DMS79 (cell line): Measurements from ENCODE around the gene PIEZO2.
"Not testable (repeated sequence)": the region's sequence is repeated elsewhere in the genome, so short reads cannot be mapped to it uniquely, and the experiment has no call there.

Source experiments
- DNase-seq: peaks from one replicate; lab custom pipeline; 2025; lab: John Stamatoyannopoulos, UW

Gene PIEZO2

DNA sequence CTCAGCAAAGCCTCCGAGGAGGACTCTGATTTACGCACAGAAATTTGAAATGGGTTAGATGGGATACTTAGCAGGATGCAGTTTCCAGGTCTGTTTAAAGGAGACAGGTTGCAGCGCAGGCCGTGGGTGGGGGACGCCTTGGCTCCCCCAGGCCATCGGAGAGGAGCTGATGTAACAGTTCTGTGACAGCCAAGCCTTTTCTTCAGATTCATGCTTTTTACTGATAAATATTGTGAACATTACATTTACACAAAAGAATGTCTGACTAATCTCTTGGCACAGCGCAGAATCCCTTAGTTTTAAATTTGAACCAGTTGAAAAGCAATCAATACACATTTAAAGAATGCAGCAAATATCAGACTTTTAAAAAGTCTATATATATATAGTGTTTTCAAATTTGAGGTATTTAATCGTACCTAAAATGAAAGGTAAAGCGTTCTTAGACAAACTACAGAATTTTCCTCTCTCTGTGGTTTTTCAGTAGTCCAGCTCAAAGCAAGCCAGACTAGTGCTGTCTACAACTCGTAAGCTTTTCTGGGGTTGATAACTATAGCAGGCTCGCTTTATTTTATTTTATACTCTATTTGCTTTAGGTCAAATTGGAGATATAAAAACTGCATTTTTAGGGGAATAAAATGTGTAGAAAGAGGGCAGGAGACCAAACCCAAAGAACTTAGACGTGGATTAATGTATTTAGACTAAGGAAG lies 221.9 kb downstream of the PIEZO2 start:
- DNase-seq, result no peak

DNA sequence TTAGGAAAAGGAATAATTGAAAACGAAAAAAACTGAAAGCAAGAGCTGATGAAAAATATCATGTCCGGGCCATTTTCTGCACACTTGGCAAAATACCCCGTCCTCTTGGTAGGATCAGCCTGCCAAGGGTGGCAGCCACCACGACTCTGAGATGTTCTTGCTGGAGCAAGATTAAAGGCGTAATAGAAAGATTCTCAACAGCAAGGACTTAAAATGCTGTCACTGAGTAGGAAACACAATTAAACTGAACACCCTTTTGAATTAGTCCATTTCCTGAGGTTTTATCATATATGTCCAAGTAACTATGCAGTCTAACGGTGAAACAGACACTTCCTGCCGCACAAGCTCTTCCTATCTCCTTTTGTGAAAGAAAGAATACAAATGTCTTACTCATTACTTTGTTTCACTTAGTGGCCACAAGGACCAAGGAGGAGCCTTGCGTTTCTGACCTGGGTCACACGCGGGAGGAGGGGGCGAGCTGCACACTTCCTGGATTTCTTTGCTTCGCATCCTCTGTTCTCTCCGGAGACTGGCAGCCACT lies 222.7 kb downstream of the PIEZO2 start:
- no peak for DNase-seq

DNA sequence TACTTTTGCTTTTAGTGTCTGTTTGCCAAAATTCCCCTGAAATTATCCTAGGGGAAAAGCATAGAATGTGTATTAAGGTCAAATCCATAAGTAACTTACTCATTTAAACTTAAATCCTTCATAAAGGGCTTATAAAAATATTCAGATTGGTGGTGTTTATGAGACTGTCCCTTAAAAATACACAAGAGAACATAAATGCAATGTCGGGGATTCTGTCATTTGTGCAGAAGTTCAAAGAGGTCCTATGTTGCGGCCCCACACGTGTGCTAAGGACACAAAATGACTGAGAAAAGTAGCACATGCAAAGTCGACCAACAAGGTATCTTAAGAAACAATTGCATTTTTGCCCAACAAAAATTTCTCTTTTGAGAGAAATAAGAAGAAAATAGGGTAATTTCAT lies 225.1 kb downstream of the PIEZO2 start:
- no peak for DNase-seq

DNA sequence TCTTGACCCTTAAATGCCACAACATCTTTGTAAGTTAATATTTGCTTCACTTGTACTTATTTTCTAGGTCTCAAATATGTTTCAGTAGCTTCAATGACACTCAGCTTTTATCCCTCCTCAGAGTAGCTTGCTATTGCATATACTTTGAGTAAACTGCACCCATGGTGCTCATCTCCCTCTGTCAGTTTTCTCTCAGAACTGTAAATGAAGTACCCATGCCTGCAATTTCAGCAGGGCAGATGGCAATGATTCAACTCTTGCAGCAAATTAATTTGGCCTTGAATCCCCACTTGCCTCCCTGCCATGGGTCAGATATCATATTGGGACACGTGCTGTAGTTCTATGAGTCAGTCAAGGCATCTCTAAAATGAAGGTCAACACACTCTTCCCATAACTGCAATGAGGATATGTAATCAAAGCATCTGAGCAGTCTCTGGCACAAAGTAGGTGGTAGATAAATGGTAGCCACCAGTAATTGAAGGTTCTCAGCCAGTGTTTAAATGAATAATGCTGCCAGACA lies 225.8 kb downstream of the PIEZO2 start:
- no peak for DNase-seq

DNA sequence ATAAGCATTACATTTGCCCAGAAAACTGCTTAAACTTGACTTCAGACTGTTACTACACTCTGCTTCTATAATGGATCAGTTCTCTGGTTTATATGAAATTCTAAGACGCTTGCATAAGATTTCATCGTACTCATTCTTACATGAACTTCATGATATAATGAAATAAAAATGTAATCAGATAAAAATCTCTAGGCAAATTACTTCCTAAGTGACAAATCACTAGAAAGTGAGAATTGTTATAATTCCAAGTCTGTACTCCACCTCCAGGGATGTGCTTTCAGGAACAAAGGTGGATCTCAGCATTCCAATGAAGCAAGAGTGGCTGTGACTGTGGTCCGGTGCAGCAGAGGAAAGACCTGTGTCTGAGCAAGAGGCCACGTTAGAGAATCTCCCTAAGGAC lies 226.2 kb downstream of the PIEZO2 start:
- no peak for DNase-seq

DNA sequence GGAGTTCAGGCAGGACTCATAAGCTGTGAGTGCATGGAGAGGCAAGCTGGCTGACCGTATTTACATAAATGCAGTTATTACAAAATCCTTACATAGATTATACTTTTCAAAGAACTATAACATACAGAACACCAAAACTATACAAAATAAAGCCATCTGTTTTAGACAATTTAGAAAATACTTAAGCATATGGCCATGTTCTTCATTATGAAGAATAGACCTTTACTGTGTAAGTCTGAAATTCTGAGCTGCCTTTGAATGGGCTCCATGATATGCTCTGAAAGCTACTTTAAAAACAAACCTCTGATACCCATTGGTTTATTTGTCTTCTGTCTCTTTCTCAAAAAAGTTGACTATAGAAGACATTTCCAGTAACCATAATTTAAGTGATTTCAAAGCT lies 226.7 kb downstream of the PIEZO2 start:
- DNase-seq, result not testable (repeated sequence)

DNA sequence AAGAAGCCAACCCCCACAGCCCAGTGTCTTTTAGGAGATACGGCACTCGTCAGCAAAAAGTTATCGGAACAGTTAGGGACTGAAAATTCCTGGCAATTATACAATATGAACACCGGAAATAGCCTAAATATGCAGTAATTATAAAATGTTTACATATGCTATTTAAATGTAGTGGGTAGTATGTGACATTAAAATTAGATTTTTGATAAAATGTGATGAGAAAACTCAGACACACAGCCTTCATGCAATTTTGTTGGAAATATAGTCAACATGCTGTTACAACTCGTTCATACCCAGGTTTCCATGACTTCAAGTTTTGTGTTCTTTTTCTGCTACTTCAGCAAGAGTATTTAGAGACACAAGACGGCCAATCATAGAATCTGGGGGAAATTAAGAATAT lies 229.1 kb downstream of the PIEZO2 start:
- DNase-seq, result not testable (repeated sequence)

DNA sequence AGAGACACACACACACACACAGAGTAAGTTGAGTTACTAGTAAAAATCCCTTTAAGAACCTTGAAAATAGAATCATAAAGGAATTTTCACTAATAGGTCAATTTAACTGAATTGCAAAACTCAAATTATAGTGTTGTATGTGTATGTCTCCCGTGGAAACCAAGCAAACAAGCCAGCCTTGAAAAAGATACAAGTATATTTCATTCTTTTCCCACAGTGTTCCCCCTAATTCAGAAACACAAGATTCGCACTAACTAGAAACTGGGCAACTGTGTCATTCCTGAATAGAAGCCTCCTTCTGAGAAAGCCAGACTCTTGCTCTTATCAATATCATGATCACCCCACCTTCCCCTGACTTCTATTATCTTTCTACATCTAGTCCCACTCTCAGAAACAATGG lies 229.5 kb downstream of the PIEZO2 start:
- no peak for DNase-seq

DNA sequence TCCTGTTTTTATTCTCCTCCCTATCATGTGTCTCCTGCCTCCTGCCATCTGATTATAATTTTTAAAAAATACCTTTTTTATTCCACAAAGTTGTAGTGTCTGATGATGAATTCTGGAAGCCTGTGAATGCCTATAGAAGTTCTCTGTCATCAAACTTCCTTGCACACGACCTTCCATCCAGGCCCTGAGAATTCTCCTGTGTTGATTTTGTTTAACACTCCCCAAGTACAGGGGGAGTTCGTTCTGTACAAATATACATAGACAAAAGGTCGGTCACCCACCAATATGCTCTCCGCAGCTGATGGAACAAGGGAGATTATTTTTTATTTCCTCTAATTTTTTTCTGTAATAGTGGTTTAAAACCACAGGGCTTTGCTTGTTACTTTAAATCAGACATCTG lies 232.5 kb downstream of the PIEZO2 start:
- DNase-seq, result no peak

DNA sequence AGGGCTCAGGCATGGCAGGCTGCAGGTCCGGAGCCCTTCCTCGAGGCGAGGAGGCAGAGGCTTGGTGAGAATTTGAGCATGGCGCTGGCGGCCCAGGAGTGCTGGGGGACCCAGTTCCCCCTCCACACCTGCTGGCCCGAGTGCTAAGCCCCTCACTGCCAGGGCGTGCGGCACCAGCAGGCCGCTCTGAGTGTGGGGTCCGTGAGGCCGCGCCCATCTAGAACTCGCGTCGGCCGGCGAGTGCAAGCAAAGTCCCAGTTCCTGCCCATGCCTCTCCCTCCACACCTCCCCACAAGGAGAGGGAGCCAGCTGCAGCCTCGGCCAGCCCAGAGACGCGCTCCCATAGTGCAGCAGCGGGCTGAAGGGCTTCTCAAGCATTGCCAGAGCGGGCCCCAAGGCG lies 233.0 kb downstream of the PIEZO2 start:
- DNase-seq, result no peak

DNA sequence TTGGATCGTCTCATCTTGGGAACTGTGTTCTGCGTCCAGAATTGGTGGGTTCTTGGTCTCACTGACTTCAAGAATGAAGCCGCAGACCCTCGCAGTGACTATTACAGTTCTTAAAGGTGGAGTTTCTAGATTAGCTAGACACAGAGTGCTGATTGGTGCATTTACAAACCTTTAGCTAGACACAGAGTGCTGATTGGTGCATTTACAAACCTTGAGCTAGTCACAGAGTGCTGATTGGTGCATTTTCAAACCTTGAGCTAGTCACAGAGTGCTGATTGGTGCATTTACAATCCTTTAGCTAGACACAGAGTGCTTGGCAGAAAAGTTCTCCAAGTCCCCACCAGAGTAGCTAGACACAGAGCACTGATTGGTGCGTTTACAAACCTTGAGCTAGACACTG lies 233.6 kb downstream of the PIEZO2 start:
- not testable (repeated sequence) for DNase-seq

DNA sequence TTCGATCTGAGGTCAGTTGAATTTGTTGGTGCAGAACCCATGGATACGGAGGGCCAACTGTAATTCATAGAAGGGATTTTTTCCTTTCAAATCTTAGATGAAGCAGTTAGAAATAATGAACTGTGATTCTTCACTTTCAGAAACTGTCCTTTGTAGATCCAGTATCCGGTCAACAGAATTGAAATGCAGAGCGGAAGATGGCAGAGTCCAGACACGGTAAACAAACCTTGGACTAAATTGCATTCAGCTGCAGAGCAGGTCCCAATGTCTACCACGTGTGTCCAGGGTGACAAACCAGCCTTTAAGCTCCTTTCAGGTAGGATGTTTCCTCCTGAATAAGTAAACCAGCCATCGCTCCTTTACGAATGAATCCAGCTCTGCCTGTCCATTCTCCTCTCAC lies 234.8 kb downstream of the PIEZO2 start:
- not testable (repeated sequence) for DNase-seq

DNA sequence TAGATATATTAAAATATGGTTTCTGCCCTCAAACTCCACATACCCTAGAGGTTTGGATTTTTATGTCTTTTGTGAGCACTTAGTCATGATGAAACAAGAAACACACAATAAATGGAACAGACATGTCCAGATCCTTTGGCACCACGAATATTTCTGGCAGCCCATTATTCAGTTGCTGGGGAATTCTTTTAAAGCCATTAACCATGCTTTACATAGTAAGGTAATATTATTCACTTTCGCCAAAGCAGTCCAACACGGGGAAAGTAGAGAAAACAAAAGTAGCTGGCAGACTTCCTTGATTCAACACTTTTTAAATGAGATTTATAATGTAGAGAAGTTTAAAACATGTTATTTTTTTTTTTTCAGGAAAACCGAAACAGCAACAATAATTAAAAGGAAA lies 235.4 kb downstream of the PIEZO2 start:
- DNase-seq, result no peak

DNA sequence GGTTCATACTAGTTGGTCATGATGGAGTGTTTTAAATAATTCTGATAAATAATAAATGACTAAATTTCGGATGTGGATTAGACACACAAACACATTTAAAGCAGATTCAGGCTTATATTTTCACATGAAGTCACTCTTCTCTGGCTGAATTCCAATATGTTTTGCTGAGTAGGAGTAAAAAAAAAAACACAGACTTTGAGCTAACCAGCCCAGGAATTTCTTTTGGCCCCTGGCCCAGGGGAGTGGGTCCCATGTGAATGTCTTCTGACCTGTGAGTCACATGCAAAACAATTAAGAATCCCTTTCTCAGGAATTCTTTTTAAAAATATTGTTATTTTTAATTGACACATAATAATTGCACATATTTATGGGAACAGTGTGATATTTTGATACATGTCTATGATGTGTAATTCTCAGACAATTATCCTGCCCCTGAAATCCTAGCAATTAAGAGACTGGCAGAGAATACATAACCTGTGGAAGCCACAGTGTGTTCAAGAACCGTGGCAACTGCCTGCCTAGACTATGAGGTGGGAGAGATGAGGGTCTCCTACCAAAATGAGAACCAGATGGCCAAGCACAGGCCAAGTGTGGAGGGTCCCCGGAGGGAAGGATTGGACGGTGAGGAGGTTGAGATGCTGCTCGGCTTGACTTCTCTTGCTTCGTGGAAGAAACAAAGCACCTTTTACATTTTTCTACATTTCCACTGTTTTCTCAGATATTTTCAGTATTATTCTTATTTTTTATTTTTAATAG lies 236.4 kb downstream of the PIEZO2 start:
- DNase-seq, result no peak

DNA sequence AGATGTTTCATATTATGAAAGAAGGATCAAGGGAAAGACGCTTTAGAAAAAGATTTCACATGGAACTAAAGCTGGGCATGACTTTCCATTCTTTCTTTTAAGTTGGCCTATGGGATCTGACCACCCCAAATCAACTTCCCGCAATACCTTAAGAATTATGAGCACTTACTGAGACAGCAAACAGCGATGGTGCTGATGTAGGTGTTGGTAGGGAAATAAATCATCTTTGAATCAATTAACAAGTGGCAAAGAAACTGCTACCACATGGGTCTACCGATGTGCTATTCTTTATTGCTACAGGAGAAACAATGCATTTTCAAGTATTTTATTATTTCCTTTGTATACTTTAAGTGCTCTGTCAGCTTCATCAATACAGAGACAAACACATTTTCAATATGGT lies 239.6 kb downstream of the PIEZO2 start:
- DNase-seq, result no peak

DNA sequence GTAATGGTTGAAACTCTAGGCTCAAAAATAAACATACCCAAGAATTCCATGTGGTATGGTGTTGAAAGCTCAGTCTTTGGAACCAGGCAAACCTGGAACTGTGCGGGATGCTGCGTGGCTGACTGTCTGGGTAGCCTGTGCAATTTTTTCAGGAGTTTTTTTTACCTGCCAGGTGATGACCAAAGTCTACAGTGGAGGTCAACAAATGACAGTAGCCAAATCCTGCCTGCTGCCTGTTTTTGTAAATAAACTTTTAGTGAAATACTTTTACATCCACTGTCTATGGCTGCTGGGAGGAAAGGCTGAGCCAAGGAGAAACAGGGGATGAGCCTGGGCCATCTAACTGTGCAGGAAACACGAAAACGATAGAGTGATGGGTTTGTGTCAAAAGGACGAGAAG lies 240.6 kb downstream of the PIEZO2 start:
- no peak for DNase-seq

DNA sequence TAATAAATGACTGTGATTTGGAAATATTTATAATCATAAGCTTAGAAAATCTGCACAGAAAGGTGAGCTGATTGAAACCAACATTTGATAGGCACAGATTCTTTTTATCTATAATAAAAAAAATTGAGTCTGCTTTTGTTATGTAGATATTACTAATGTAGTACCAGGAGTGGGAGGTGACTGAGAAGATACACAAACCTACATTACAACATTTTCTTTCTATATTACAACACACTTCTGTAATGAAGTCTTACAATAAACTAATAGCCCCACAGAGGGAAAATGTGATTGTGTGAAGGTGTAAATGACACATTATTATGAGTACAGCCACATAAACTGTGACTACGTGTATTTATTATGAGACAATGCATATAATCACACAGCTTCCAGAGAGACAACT lies 241.6 kb downstream of the PIEZO2 start:
- DNase-seq, result no peak

DNA sequence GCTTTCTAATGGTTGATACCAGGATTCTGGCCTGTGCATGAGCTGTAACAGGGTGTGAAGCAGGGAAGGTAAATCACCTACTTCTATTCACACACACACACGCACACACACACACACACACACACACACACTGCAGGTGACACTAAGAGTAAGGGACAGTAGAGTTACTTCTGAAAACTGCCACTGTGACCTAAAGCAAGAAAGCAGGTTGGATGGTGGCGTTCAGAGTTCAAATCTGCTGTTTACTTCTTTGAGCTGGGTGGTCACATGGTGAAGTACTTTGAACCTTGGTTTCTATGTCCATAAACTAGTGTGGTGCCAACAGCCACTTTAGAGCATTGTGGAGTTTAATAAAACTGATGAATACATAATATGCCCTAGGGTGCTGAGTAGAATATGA lies 248.0 kb downstream of the PIEZO2 start:
- DNase-seq, result no peak

DNA sequence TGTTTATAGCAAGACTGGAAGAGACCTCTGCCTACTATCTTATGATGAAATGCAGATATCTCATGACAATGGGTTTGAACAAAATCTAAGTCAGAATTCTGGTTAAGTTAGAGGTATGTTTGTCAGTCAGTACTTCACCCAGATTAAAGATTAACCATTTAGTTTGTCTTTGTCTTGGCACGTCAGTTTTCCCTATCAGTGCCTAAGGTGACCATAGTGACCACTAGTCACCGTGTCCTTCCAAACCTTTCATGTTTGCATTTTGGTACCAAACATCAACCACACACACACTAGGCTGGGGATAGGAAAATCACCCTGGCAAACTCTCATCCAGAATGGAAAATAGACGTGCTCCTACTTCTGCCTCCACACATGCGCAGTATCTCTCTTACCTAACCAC lies 248.9 kb downstream of the PIEZO2 start:
- no peak for DNase-seq

DNA sequence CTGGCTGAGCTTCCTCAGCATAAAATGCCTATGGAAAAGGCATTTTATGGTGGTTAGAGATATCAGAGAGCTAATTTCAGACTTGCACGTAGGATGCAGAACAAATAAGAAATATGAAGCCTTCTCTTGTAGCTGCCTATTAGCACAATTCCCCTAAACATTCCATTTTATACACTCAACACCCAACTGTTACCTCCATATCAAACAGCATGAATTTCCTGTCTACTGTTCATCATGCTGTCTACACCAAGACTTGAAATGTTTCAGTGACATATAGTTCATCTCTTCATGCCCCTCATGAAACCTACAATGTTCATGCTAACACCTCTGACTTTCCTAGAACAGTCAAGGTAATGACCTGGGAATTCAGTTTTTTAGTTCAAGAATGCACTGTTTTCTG lies 249.9 kb downstream of the PIEZO2 start:
- no peak for DNase-seq

DNA sequence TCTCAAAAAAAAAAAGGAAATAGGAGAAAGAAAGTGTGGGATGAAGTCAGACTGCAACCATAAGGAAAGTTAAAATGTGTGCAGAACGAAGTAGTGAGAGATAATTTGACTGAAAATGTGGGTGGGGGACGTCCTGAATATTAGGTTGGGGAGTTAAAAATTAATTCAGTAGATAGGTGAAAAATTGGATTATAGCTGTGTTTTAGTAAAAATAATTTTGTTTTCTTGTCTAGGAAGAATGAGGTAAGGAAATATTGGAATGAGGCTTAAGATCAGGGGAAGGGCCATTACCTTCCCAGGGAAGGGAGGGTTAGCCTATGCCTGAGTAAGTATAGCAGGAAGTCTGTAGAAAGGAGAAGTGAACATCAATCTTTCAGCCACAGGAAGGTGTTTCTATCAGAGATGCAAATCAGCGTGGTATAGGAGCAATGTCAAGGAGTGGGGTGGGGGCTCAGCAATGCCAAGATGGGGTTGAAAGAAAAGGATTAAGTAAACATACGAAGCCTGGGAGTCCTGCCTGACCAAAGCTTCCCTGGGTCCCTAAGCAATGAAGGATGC lies 250.9 kb downstream of the PIEZO2 start:
- DNase-seq, result no peak

DNA sequence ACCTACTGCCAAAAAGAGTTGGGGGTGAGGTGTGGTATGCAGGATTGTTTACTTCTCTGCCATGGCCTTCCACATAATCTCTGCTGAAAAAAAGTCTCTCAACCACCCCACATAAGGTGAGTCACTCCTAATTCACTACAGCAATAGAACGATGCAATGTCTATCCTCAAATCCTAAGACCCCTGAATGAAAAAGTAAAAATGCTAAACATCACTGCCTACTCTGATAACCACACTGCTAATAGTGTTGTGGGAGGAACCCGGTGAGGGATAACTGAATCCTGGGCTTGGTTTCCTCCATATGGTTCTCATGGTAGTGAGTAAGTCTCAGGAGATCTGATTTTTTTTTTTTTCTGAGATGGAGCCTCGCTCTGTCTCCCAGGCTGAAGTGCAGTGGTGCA lies 252.5 kb downstream of the PIEZO2 start:
- DNase-seq, result no peak

DNA sequence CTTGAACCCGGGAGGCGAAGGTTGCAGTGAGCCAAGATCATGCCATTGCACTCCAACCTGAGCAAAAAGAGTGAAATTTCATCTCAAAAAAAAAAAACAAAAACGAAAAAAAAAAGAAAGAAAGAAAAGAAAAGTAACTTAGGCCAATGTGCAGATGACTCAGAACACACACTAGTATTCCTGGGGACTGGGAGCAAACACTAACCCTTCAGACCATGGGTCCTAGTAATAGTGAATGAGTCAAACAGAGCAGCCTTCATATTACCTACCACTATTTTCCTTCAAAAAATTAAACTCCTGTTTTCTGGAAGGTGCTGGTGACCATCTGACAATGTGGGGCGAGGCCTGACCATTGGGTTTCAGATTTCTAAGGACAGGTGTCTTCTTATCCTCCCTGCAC lies 253.4 kb downstream of the PIEZO2 start:
- no peak for DNase-seq
